Stimulated activated naive CD8-positive, alpha-beta T cell treated with anti-CD3 and anti-CD28 coated beads, Interleukin-15, Interleukin-2, amounts not matched to agents 100 U/mL and 50 U/mL, for 24 hours (primary cell): Measurements from ENCODE around the gene CARMIL1.

Experiments
- ATAC-seq: fragments of 150-1000 bp; cut with Tn5 transposase; one replicate; pipeline ENCODE4 v1.10.0; 2021
- DNase-seq: peaks from one replicate; pipeline ENCODE4 v3.0.0; 2021

CARMIL1 gene

DNA sequence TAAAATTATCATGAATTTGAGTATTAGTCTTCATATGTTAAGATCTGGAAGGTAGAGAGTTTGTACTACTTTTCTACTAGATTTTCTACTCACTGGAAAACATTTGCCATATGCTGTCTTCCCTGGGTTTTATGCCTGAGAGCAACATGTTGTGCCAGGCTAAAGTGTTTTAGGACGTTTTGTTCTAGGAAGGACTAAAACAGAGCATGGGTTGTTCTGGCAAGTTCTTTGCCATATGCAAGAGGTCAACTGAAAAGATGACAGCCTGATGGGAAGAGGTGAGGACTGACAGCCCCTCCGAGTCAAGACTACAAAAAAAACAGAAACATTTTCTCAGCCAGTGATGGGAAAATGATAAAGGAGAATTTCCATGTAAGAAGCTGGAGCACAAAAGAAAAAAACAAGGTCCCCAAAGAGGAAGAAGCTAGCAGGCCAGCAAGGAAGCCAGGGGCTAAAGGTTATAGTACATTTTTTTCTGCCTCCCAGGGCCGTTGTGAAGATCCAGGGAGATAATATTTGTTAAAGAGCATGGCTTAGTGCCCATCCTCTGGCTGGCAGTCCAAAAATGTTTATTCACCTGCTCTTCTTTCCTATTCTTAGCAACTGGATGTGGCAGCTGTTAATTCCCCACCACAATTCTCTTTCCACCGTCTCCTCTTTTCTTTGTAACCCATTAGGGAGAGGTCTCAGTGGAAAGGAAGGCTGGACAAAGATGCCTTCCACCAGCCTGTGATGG is 380.6 kb downstream of the CARMIL1 start:
- ATAC-seq (no peak), DNase-seq (no peak)

- DNase-seq, result no peak
These were observed 381.3 kb downstream of the CARMIL1 start for GRCh38 chr6:25660512-25660911.

GRCh38 chr6:25661129-25661779 is 382.1 kb downstream of the CARMIL1 start:
- DNase-seq (no peak), ATAC-seq (no peak)

More at GRCh38 chr6:25660512-25660911, 381.3 kb downstream of the CARMIL1 start:
- peak; percentile 89 for ATAC-seq

GRCh38 chr6:25665455-25665854 is 386.3 kb downstream of the CARMIL1 start:
- DNase-seq (no peak), ATAC-seq (no peak)

- DNase-seq, result no peak
- no peak for ATAC-seq
These were observed 390.2 kb downstream of the CARMIL1 start for GRCh38 chr6:25669413-25669812.
